ENCODE data around the gene ALG3. TPM values are rescaled to one million over a fixed set of nuclear protein-coding genes. Genes with fewer than 3 reads are reported as not detected.

ALG3 gene
- total and polyA plus RNA-seq, 2 experiments from 2014 or later, result 52.7 to 94.2 TPM

DNA sequence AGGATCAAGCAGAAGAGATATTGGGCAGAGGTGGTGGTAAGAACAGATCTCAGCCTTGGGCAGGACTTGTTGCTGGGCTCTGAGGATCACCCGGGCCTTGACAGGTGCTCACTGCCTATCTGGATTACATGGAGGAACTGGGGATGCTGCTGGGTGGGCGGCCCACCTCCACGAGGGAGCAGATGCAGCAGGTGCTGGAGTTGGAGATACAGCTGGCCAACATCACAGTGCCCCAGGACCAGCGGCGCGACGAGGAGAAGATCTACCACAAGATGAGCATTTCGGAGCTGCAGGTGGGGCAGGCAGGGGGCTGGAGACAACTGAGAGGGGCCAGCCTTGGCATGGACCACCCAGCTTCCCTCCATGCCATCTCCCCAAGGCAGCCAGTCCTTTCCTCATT, 34.9 kb upstream of the ALG3 start:
- no peak overlapping the region for H3K4me2 ChIP-seq (ENCODE audit: unreplicated experiment)
- H3K9ac ChIP-seq, result no peak overlapping the region
- no peak overlapping the region for H3K27ac ChIP-seq
- no peaks in the 10 kb centered on the region for H3F3A ChIP-seq (ENCODE audit: insufficient read depth)
- H3K9me2 ChIP-seq (ENCODE audit: insufficient read depth), result no peaks in the 10 kb centered on the region
- 81 to 90% methylated on average over 8 of the region's 8 CpGs for WGBS, 2 experiments (ENCODE audit: low coverage in 1 of 2, low lambda C conversion rate in 2 of 2, missing lambda C conversion rate in 2 of 2)
- no peaks in the 10 kb centered on the region for H4K20me1 ChIP-seq (ENCODE audit: insufficient read depth)
- no peak for TF ChIP-seq EZH2 (IDR thresholded peaks at IDR 0.05; ENCODE audit: insufficient read depth, poor library complexity, severe bottlenecking)
- TF ChIP-seq EZH2phosphoT487 (IDR thresholded peaks at IDR 0.05; ENCODE audit: insufficient read depth, low read depth), result no peak
- no peak for DNase-seq
- no peaks in the 10 kb centered on the region for H3K36me3 ChIP-seq (ENCODE audit: low read depth)
- H3K9me3 ChIP-seq (ENCODE audit: low read depth), result no peaks in the 10 kb centered on the region
- H2AFZ ChIP-seq, result no peak overlapping the region
- H3K4me1 ChIP-seq (ENCODE audit: insufficient read depth), result no peaks in the 10 kb centered on the region
- H3K27me3 ChIP-seq (replicated peaks; ENCODE audit: insufficient read depth), result peaks cover 10% of the 10 kb centered on the region
- in situ Hi-C loops (cut with MboI), result loop anchor here (10.0 kb wide), 1 partner anchor 389 kb away; no protein-coding TSS in a partner anchor
- H3K79me2 ChIP-seq (ENCODE audit: insufficient read depth), result no peaks in the 10 kb centered on the region
- H3K4me3 ChIP-seq, result no peak overlapping the region

DNA sequence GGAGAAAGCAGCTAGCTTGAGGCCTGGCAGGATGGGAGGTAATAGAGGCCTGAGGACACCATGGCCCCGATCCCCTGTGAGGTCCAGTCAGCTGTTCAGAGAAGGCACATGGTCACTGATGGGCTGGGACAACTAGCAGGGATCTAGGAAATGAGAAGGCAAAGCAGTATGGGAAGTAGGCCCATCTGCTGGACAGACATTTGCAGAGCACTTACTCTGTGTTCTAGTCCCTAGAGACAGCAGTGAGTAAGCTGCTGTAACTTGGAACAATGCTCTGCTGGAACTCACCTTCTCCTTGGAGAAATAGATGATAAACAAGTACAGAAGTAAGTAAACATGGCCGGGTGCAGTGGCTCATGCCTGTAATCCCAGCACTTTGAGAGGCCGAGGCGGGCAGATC, 34.2 kb upstream of the ALG3 start:
- no peak overlapping the region for H3K9ac ChIP-seq
- no peak overlapping the region for H3K4me3 ChIP-seq
- no peaks in the 10 kb centered on the region for H3K9me3 ChIP-seq (ENCODE audit: low read depth)
- H3K79me2 ChIP-seq (ENCODE audit: insufficient read depth), result no peaks in the 10 kb centered on the region
- H3K27me3 ChIP-seq (replicated peaks; ENCODE audit: insufficient read depth), result peaks cover 12% of the 10 kb centered on the region
- H3F3A ChIP-seq (ENCODE audit: insufficient read depth), result no peaks in the 10 kb centered on the region
- no peaks in the 10 kb centered on the region for H3K9me2 ChIP-seq (ENCODE audit: insufficient read depth)
- H2AFZ ChIP-seq, result no peak overlapping the region
- in situ Hi-C loops (cut with MboI), result loop anchor here (10.0 kb wide), 1 partner anchor 388 kb away; no protein-coding TSS in a partner anchor
- TF ChIP-seq EZH2 (IDR thresholded peaks at IDR 0.05; ENCODE audit: insufficient read depth, poor library complexity, severe bottlenecking), result no peak
- TF ChIP-seq EZH2phosphoT487 (IDR thresholded peaks at IDR 0.05; ENCODE audit: insufficient read depth, low read depth), result no peak
- no peak overlapping the region for H3K27ac ChIP-seq
- no peaks in the 10 kb centered on the region for H3K36me3 ChIP-seq (ENCODE audit: low read depth)
- DNase-seq, result peak; percentile 27
- H3K4me2 ChIP-seq (ENCODE audit: unreplicated experiment), result no peak overlapping the region
- H4K20me1 ChIP-seq (ENCODE audit: insufficient read depth), result no peaks in the 10 kb centered on the region
- no peaks in the 10 kb centered on the region for H3K4me1 ChIP-seq (ENCODE audit: insufficient read depth)
- 82 to 88% methylated on average over 4 of the region's 4 CpGs for WGBS, 2 experiments (ENCODE audit: low coverage in 1 of 2, low lambda C conversion rate in 2 of 2, missing lambda C conversion rate in 2 of 2)

DNA sequence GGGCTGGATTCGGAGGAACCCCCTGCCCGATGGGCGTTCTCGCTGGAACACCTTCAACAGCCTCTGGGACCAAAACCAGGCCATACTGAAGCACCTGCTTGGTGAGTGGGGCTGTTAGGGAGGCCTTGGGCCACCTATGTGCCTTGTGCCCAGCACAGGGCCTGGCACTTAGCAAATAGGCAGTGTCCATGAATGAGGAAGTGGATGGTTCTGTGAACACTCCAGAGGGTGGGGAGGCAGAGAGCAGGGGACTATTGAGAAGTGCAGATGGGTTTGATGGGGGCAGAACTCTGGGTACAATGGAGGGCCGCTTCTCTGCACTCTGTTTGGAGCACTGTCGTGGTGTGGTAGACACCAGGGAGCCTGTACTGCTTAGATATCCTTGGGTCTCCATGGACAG, 28.6 kb upstream of the ALG3 start:
- Histone ChIP-seq H3K79me2 (ENCODE audit: insufficient read depth) (no peaks in the 10 kb centered on the region), H2AFZ (no peak overlapping the region), H3K36me3 (ENCODE audit: low read depth) (no peaks in the 10 kb centered on the region), H3K4me3 (no peak overlapping the region), H3K9me3 (ENCODE audit: low read depth) (no peaks in the 10 kb centered on the region), H3K9ac (no peak overlapping the region), H3F3A (ENCODE audit: insufficient read depth) (no peaks in the 10 kb centered on the region), H3K9me2 (ENCODE audit: insufficient read depth) (no peaks in the 10 kb centered on the region), H3K27ac (no peak overlapping the region), H3K4me1 (ENCODE audit: insufficient read depth) (no peaks in the 10 kb centered on the region), H3K4me2 (ENCODE audit: unreplicated experiment) (no peak overlapping the region), H3K27me3 (replicated peaks; ENCODE audit: insufficient read depth) (peaks cover 16% of the 10 kb centered on the region), H4K20me1 (ENCODE audit: insufficient read depth) (no peaks in the 10 kb centered on the region)
- TF ChIP-seq EZH2phosphoT487 (IDR thresholded peaks at IDR 0.05; ENCODE audit: insufficient read depth, low read depth), result no peak
- no peak for TF ChIP-seq EZH2 (IDR thresholded peaks at IDR 0.05; ENCODE audit: insufficient read depth, poor library complexity, severe bottlenecking)
- 75 to 84% methylated on average over 6 of the region's 6 CpGs for WGBS, 2 experiments (ENCODE audit: low coverage in 1 of 2, low lambda C conversion rate in 2 of 2, missing lambda C conversion rate in 2 of 2)
- in situ Hi-C loops (cut with MboI), result no loop called here
- no peak for DNase-seq

DNA sequence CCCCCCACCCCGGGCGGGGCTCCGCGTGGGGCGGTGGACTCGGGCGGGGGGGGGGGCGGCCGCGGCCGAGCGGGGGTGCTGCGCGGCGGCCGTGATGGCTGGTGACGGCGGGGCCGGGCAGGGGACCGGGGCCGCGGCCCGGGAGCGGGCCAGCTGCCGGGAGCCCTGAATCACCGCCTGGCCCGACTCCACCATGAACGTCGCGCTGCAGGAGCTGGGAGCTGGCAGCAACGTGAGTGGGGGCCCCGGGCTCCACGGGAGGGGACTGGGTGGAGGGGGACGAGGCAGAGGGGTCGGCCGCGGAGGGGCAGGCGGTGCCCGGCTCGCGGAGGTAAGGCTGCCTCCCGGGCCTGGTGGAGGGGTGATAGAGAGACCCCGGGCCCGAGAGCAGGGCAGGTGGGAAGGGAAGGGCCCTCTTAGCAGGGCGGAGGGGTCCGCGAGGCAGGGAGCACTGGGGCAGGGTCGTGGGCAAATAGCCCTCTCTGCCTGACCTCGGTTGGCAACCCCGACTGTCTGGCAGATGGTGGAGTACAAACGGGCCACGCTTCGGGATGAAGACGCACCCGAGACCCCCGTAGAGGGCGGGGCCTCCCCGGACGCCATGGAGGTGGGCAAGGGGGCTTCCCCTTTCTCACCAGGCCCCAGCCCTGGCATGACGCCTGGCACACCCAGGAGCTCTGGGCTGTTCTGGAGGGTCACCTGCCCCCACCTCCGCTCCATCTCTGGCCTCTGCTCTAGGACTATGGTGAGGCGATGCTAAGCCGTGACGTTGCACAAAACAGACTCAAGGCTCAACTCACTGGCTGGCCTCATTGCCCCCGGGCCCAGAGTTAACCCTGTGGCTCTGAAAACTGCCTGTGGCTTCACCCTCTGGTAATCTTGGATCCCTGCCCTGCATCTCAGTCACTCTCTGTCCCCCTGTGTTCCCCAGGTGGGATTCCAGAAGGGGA, 27.5 kb upstream of the ALG3 start, which contains the start of gene ECE2:
Gene ECE2 (plus strand): TSS at position 62 of the 950 bp plus-strand sequence. CDS start 132 bp downstream, at position 194.
- Histone ChIP-seq H3K9me3 (ENCODE audit: low read depth) (no peaks in the 10 kb centered on the region), H3K27me3 (replicated peaks; ENCODE audit: insufficient read depth) (peaks cover 16% of the 10 kb centered on the region), H3K4me3 (peak within 1 kb of the TSS; percentile 40; the same call in 1 of the 2 replicates), H3K4me1 (ENCODE audit: insufficient read depth) (no peaks in the 10 kb centered on the region), H2AFZ (no peak within 1 kb of the TSS), H3K9me2 (ENCODE audit: insufficient read depth) (no peaks in the 10 kb centered on the region), H3K9ac (no peak within 1 kb of the TSS), H4K20me1 (ENCODE audit: insufficient read depth) (no peaks in the 10 kb centered on the region), H3K27ac (no peak within 1 kb of the TSS), H3K4me2 (ENCODE audit: unreplicated experiment) (no peak within 1 kb of the TSS), H3F3A (ENCODE audit: insufficient read depth) (no peaks in the 10 kb centered on the region), H3K79me2 (ENCODE audit: insufficient read depth) (no peaks in the 10 kb centered on the region), H3K36me3 (ENCODE audit: low read depth) (no peaks in the 10 kb centered on the region)
- TF ChIP-seq EZH2phosphoT487 (IDR thresholded peaks at IDR 0.05; ENCODE audit: insufficient read depth, low read depth), result no peak
- TF ChIP-seq EZH2 (IDR thresholded peaks at IDR 0.05; ENCODE audit: insufficient read depth, poor library complexity, severe bottlenecking), result peak; percentile 12
- WGBS, 2 experiments (ENCODE audit: low coverage in 1 of 2, low lambda C conversion rate in 2 of 2, missing lambda C conversion rate in 2 of 2), result 11 to 24% methylated on average over 19 to 55 of the region's 65 CpGs
- in situ Hi-C loops (cut with MboI), result no loop called here
- peak; percentile 66 for DNase-seq

Data from GM23248 (cell line).